HepG2 (cell line): ENCODE measurements around the gene PYY. TPM values are rescaled to one million over a fixed set of nuclear protein-coding genes. Genes with fewer than 3 reads are reported as not detected.

Experiments used
- BCL3 ChIP-seq: sonication (generic); formaldehyde crosslinking; IDR thresholded peaks from 2 replicates; pipeline ENCODE4 v1.5.1; 2020; ENCODE audit warnings: mild to moderate bottlenecking, missing genetic modification reagents, moderate library complexity
- CBX5 ChIP-seq: sonication (generic); formaldehyde crosslinking; IDR thresholded peaks from 2 replicates; pipeline ENCODE4 v1.4.0; 2020; ENCODE audit warnings: missing genetic modification reagents, borderline replicate concordance
- HMGXB3 ChIP-seq: sonication (generic); formaldehyde crosslinking; IDR thresholded peaks from 2 replicates; pipeline ENCODE4 v1.4.0; 2020; ENCODE audit warnings: missing genetic modification reagents, borderline replicate concordance
- KMT2B ChIP-seq: IDR thresholded peaks from 2 replicates; pipeline ENCODE4 v1.6.1; 2016; ENCODE audit warnings: missing genetic modification reagents, missing compliant biosample characterization
- LCORL ChIP-seq, 2 experiments: fragments of 450-650 bp in 1 of 2; sonication (generic) in 1 of 2; formaldehyde crosslinking in 1 of 2; IDR thresholded peaks; 2 replicates each; pipeline versions ENCODE4 v1.5.0 to v1.6.1; 2017 to 2020; ENCODE audit warnings: antibody characterized with exemption in 1 of 2, missing genetic modification reagents in 1 of 2
- PRPF4 ChIP-seq: fragments of 200-400 bp; formaldehyde crosslinking; IDR thresholded peaks from 2 replicates; pipeline ENCODE4 v1.6.1; 2016; ENCODE audit warnings: low read length, low read depth; ENCODE audit not compliant: poor library complexity, severe bottlenecking
- TCF7 ChIP-seq: sonication (generic); IDR thresholded peaks from 2 replicates; pipeline ENCODE4 v1.6.1; 2016; ENCODE audit warnings: antibody characterized with exemption, low read depth
- TCF7L2 ChIP-seq: IDR thresholded peaks from 2 replicates; pipeline ENCODE4 v1.6.1; 2011; ENCODE audit warnings: mild to moderate bottlenecking, low read depth, low read length, moderate library complexity
- TEAD2 ChIP-seq: sonication (generic); formaldehyde crosslinking; IDR thresholded peaks from 2 replicates; pipeline ENCODE4 v1.9.0; 2021; ENCODE audit warnings: missing genetic modification reagents
- THAP9 ChIP-seq: sonication (generic); formaldehyde crosslinking; IDR thresholded peaks from 2 replicates; pipeline ENCODE4; 2020; ENCODE audit warnings: missing genetic modification reagents, mild to moderate bottlenecking, borderline replicate concordance
- ZFP91 ChIP-seq: sonication (generic); formaldehyde crosslinking; IDR thresholded peaks from 2 replicates; pipeline ENCODE4 v1.9.0; 2022; ENCODE audit warnings: missing genetic modification reagents, mild to moderate bottlenecking, borderline replicate concordance
- ZNF333 ChIP-seq: sonication (generic); formaldehyde crosslinking; IDR thresholded peaks from 2 replicates; pipeline ENCODE4 v1.4.0; 2020; ENCODE audit warnings: mild to moderate bottlenecking, missing genetic modification reagents, borderline replicate concordance
- ZNF414 ChIP-seq: sonication (generic); formaldehyde crosslinking; IDR thresholded peaks from 2 replicates; pipeline ENCODE4 v1.5.0; 2020; ENCODE audit warnings: missing genetic modification reagents
- ZNF468 ChIP-seq: sonication (generic); formaldehyde crosslinking; IDR thresholded peaks from 2 replicates; pipeline ENCODE4 v1.8.0; 2022; ENCODE audit warnings: mild to moderate bottlenecking, moderate library complexity, missing genetic modification reagents
- ZNF580 ChIP-seq: IDR thresholded peaks from 2 replicates; pipeline ENCODE4 v1.6.1; 2016; ENCODE audit warnings: low read depth, borderline replicate concordance
- ZNF607 ChIP-seq: sonication (generic); formaldehyde crosslinking; IDR thresholded peaks from 2 replicates; pipeline ENCODE4 v1.5.1; 2020; ENCODE audit warnings: missing genetic modification reagents, mild to moderate bottlenecking, borderline replicate concordance
- ZNF644 ChIP-seq: IDR thresholded peaks from 2 replicates; pipeline ENCODE4 v1.6.1; 2016; ENCODE audit warnings: low read depth
- polyA plus RNA-seq, 8 experiments: library from polyadenylated mRNA; depleted of rRNA in 3 of 8; stranded (reverse) in 7 of 8; unstranded in 1 of 8; fragments of >200 nt; fragmentation: Illumina TruSeq in 4 of 8; extraction: Trizol in 4 of 8; gene quantifications; 2 replicates each; pipeline versions ENCODE4 v1.2.1 to v1.2.3, GENCODE V29; 2011 to 2016; ENCODE audit warnings: low read depth in 4 of 8, missing spikeins in 1 of 8, mixed read lengths in 1 of 8; ENCODE audit not compliant: insufficient read depth in 1 of 8
- total RNA-seq, 5 experiments: library from RNA; depleted of rRNA; stranded (reverse); fragments of >200 nt; fragmentation: Illumina TruSeq; extraction: Trizol; gene quantifications; 2 replicates each; pipeline ENCODE4 v1.2.3, GENCODE V29; 2016; ENCODE audit warnings: low read depth in 1 of 5

The PYY gene
- total and polyA plus RNA-seq, 2 of the 13 experiments (the other 11 are each of a cell fraction or from before 2014, with no cell fraction given) = 0.25 TPM; not detected in 1

GRCh38 chr17:44002141-44002848 is 48.6 kb upstream of the PYY start (continued):
- TF ChIP-seq HMGXB3 (CRISPR knock-in tag) (peak; percentile 88; the same call in 1 of the 2 replicates), ZNF333 (CRISPR knock-in tag) (no peak), TCF7 (peak; percentile 26; the same call in 1 of the 2 replicates), TEAD2 (CRISPR knock-in tag) (no peak), ZNF580 (CRISPR knock-in tag) (peak; percentile 94), ZNF468 (CRISPR knock-in tag) (no peak), ZNF414 (CRISPR knock-in tag) (0 out of 2 replicates have a peak, but pooled peaks have one; percentile 30), ZNF607 (peak; percentile 57), ZFP91 (CRISPR knock-in tag) (no peak), ZNF644 (CRISPR knock-in tag) (0 out of 2 replicates have a peak, but pooled peaks have one; percentile 35), LCORL (IDR thresholded peaks at IDR 0.05) (no peak), LCORL (CRISPR knock-in tag; IDR thresholded peaks at IDR 0.05) (peak; percentile 81), BCL3 (no peak), THAP9 (CRISPR knock-in tag) (peak; percentile 59), KMT2B (peak; percentile 49; the same call in 1 of the 2 replicates), PRPF4 (no peak), TCF7L2 (no peak), CBX5 (peak; percentile 75)
